HFFc6 (cell line): ENCODE data around the gene BACH2. TPM values are rescaled to one million over a fixed set of nuclear protein-coding genes. Genes with fewer than 3 reads are reported as not detected.
"Not testable (repeated sequence)": the region's sequence is repeated elsewhere in the genome, so short reads cannot be mapped to it uniquely, and the experiment has no call there.

ENCODE experiments used
- DNase-seq: peaks from one replicate; pipeline ENCODE4 v3.0.0-alpha.2; 2018
- H3K27ac Mint-ChIP-seq: 2 replicates; pipeline ENCODE4 v1.8.0; 2020; ENCODE audit warnings: mild to moderate bottlenecking, mixed read lengths
- H3K27me3 Mint-ChIP-seq: 2 replicates; pipeline ENCODE4 v1.8.0; 2021; ENCODE audit warnings: mild to moderate bottlenecking, moderate library complexity, mixed read lengths; ENCODE audit not compliant: insufficient read depth
- H3K36me3 Mint-ChIP-seq: 2 replicates; pipeline ENCODE4 v1.8.0; 2021; ENCODE audit warnings: low read depth, mixed read lengths
- H3K4me1 Mint-ChIP-seq: 2 replicates; pipeline ENCODE4 v1.8.0; 2020; ENCODE audit warnings: low read depth, mixed read lengths
- H3K4me3 Mint-ChIP-seq: 2 replicates; pipeline ENCODE4 v1.8.0; 2020; ENCODE audit warnings: mild to moderate bottlenecking, moderate library complexity, mixed read lengths
- H3K9me3 Mint-ChIP-seq: 2 replicates; pipeline ENCODE4 v1.8.0; 2020; ENCODE audit warnings: mild to moderate bottlenecking, mixed read lengths
- total RNA-seq, 6 experiments: library from RNA; stranded (reverse); fragmentation: NEBNext Ultra II Directional; extraction: Animal tissue kit (Norgen Biotek cat#: 25700); gene quantifications; 2 replicates in 1 of 6; 3 replicates in 5 of 6; pipeline ENCODE4 v1.2.3, GENCODE V29; 2021
- TF ChIP-seq, protein P1 (sequence below): fragments of 200-600 bp; sonication (generic); IDR thresholded peaks from 2 replicates; pipeline ENCODE4 v1.5.0; 2021; ENCODE audit warnings: antibody characterized with exemption, mild to moderate bottlenecking

The BACH2 gene
- total RNA-seq, 6 experiments from 2014 or later, result not detected

DNA sequence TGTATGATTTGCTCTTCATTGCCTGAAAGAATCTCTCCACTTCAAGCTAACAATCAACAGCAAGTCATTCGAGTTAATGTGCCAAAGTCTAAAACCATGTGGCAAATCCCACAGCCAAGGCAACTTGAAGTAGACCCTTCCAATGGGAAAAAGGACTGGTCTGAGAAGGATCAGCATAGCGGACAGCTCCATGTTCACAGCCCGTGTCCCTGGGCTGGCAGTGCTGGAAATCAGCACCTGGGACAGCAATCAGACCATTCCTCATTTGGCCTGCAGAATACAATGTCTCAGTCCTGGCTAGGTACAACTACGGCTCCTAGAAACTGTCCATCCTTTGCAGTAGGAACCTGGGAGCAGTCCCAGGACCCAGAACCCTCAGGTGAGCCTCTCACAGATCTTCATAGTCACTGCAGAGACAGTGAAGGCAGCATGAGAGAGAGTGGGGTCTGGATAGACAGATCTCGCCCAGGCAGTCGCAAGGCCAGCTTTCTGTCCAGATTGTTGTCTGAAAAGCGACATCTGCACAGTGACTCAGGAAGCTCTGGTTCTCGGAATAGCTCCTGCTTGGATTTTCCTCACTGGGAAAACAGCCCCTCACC, 401.3 kb downstream of the BACH2 start:
- no peaks in the 10 kb centered on the region for H3K4me1 Mint-ChIP-seq
- H3K27me3 Mint-ChIP-seq, result peaks cover 15% of the 10 kb centered on the region; the same call in 1 of the 2 replicates
- no peaks in the 10 kb centered on the region for H3K9me3 Mint-ChIP-seq
- H3K36me3 Mint-ChIP-seq, result no peaks in the 10 kb centered on the region
- no peak overlapping the region for H3K4me3 Mint-ChIP-seq
- no peak overlapping the region for H3K27ac Mint-ChIP-seq
- DNase-seq, result peak; percentile 44
- TF ChIP-seq, protein P1, sequence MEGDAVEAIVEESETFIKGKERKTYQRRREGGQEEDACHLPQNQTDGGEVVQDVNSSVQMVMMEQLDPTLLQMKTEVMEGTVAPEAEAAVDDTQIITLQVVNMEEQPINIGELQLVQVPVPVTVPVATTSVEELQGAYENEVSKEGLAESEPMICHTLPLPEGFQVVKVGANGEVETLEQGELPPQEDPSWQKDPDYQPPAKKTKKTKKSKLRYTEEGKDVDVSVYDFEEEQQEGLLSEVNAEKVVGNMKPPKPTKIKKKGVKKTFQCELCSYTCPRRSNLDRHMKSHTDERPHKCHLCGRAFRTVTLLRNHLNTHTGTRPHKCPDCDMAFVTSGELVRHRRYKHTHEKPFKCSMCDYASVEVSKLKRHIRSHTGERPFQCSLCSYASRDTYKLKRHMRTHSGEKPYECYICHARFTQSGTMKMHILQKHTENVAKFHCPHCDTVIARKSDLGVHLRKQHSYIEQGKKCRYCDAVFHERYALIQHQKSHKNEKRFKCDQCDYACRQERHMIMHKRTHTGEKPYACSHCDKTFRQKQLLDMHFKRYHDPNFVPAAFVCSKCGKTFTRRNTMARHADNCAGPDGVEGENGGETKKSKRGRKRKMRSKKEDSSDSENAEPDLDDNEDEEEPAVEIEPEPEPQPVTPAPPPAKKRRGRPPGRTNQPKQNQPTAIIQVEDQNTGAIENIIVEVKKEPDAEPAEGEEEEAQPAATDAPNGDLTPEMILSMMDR, result no peak

DNA sequence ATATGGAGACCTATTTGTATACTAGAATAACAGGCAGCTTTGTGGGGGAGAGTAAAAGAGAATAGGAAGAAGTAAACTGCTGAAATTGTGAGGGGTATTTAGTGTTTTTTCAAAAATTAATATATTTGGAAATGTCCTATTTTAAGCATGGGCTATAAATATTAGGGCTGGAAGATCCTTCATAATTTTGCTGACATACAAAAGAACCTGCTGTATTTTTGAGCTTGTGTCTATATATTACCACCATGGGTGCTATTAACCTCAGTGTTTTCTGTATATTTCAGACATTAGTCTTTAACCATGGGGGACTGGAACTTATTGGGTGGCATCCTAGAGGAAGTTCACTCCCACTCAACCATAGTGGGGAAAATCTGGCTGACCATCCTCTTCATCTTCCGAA, 402.5 kb downstream of the BACH2 start, which contains the start of gene GJA10:
Gene GJA10 (plus strand): TSS at position 301 of the 400 bp plus-strand sequence. CDS start 0 bp downstream, at position 301.
- no peaks in the 10 kb centered on the region for H3K36me3 Mint-ChIP-seq
- H3K27ac Mint-ChIP-seq, result no peak within 1 kb of the TSS
- peaks cover 16% of the 10 kb centered on the region for H3K27me3 Mint-ChIP-seq
- TF ChIP-seq, protein P1, result no peak
- H3K4me1 Mint-ChIP-seq, result no peaks in the 10 kb centered on the region
- H3K4me3 Mint-ChIP-seq, result no peak within 1 kb of the TSS
- no peaks in the 10 kb centered on the region for H3K9me3 Mint-ChIP-seq
- DNase-seq, result no peak

DNA sequence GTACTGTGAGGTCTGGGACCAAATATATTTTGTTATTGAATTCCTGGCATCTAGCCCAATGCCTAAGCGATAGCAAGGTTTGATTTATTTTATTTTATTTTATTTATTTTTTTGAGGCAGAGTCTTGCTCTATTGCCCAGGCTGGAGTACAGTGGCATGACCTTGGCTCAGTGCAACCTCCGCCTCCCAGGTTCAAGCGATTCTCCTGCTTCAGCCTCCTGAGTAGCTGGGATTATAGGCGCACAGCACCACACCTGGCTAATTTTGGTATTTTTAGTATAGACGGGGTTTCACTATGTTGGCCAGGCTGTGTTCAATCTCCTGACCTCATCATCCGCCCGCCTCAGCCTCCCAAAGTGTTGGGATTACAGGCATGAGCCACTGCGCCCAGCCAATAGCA, 404.1 kb downstream of the BACH2 start:
- DNase-seq, H3K27ac Mint-ChIP-seq, H3K4me3 Mint-ChIP-seq, H3K9me3 Mint-ChIP-seq, H3K36me3 Mint-ChIP-seq, H3K4me1 Mint-ChIP-seq: not testable (repeated sequence)
- peaks cover 20% of the 10 kb centered on the region for H3K27me3 Mint-ChIP-seq

DNA sequence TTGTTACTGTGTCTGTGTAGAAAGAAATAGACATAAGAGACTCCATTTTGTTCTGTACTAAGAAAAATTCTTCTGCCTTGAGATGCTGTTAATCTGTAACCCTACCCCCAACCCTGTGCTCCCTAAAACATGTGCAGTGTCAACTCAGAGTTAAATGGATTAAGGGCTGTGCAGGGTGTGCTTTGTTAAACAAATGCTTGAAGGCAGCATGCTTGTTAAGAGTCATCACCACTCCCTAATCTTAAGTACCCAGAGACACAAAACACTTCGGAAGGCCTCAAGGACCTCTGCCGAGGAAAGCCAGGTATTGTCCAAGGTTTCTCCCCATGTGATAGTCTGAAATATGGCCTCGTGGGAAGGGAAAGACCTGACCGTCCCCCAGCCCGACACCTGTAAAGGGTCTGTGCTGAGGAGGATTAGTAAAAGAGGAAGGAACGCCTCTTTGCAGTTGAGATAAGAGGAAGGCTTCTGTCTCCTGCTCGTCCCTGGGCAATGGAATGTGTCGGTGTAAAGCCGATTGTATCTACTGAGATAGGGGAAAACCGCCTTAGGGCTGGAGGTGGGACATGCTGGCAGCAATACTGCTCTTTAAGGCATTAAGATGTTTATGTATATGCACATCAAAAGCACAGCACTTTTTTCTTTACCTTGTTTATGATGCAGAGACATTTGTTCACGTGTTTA, 405.7 kb downstream of the BACH2 start:
- not testable (repeated sequence) for H3K4me1 Mint-ChIP-seq, H3K36me3 Mint-ChIP-seq, H3K4me3 Mint-ChIP-seq, DNase-seq, H3K9me3 Mint-ChIP-seq, H3K27ac Mint-ChIP-seq
- peaks cover 20% of the 10 kb centered on the region for H3K27me3 Mint-ChIP-seq

DNA sequence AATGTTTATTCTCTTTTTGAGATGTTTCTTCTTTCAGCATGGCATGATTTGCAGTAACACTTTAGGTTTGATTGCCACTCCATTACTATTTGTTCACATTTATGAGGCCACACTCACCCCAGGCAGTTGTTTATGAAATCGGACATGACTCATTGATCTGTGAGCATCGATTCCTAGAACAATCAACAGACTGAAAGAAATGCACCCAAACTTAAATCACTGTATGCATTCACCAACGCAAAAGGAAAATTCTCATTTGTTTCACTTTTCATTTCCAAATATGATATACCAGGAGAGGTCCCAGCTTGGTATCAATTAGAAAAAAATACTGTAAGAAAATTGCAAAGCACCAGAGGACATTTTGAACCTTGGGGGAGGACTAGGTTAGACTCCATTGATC, 407.8 kb downstream of the BACH2 start:
- H3K27me3 Mint-ChIP-seq, result peaks cover 26% of the 10 kb centered on the region
- TF ChIP-seq, protein P1, result no peak

DNA sequence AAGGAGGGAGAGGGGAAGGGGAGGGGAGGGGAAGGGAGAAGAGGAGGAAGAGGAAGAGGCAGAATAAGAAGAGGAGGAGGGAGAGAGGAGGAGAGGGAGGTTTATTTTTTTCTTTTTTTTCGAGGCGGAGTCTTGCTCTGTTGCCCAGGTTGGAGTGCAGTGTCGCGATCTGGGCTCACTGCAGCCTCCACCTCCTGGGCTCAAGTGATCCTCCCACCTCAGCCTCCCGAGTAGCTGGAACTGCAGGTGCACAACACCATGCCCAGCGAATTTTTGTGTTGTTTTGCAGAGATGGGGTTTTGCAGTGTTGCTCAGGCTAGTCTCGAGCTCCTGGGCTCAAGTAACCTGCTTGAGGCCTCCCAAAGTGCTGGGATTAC, 408.5 kb downstream of the BACH2 start:
- no peaks in the 10 kb centered on the region for H3K36me3 Mint-ChIP-seq
- no peaks in the 10 kb centered on the region for H3K4me1 Mint-ChIP-seq
- H3K4me3 Mint-ChIP-seq, result no peak overlapping the region

More for the DNA sequence above, 407.8 kb downstream of the BACH2 start:
- no peaks in the 10 kb centered on the region for H3K4me1 Mint-ChIP-seq
- no peak overlapping the region for H3K27ac Mint-ChIP-seq
- no peaks in the 10 kb centered on the region for H3K36me3 Mint-ChIP-seq
- no peak for DNase-seq
- H3K9me3 Mint-ChIP-seq, result no peaks in the 10 kb centered on the region
- no peak overlapping the region for H3K4me3 Mint-ChIP-seq

More for the DNA sequence above, 408.5 kb downstream of the BACH2 start:
- Mint-ChIP-seq H3K27me3 (peaks cover 26% of the 10 kb centered on the region), H3K9me3 (no peaks in the 10 kb centered on the region), H3K27ac (no peak overlapping the region)
- TF ChIP-seq, protein P1, result no peak
- DNase-seq, result no peak
